Neural crest cell (in vitro differentiated cells): Measurements from ENCODE around the gene CCDC70. TPM values are rescaled to one million over a fixed set of nuclear protein-coding genes. Genes with fewer than 3 reads are reported as not detected.

Experiments
- DNase-seq: peaks from one replicate; pipeline ENCODE4 v3.0.0; 2021; ENCODE audit warnings: low read depth, mixed read lengths, low spot score
- H3K27ac Mint-ChIP-seq: one replicate; pipeline ENCODE4 v1.8.0; 2021; ENCODE audit warnings: mild to moderate bottlenecking, mixed read lengths; ENCODE audit not compliant: unreplicated experiment
- H3K27me3 Mint-ChIP-seq: 2 replicates; pipeline ENCODE4 v1.8.0; 2021; ENCODE audit warnings: low read depth, mild to moderate bottlenecking, mixed read lengths
- H3K36me3 Mint-ChIP-seq: 2 replicates; pipeline ENCODE4 v1.8.0; 2021; ENCODE audit warnings: low read depth, mild to moderate bottlenecking, mixed read lengths
- H3K4me1 Mint-ChIP-seq: 2 replicates; pipeline ENCODE4 v1.8.0; 2021; ENCODE audit warnings: mixed read lengths
- H3K4me3 Mint-ChIP-seq: one replicate; pipeline ENCODE4 v1.8.0; 2021; ENCODE audit warnings: mild to moderate bottlenecking, mixed read lengths
- H3K9me3 Mint-ChIP-seq: 2 replicates; pipeline ENCODE4 v1.8.0; 2021; ENCODE audit warnings: mixed read lengths
- CTCF ChIP-seq: fragments of 200-600 bp; sonication (generic); conservative IDR thresholded peaks from 2 replicates; pipeline ENCODE4 v1.5.0; 2021; ENCODE audit warnings: antibody characterized with exemption, mild to moderate bottlenecking
- total RNA-seq: library from RNA; stranded (reverse); gene quantifications from 2 replicates; pipeline ENCODE4 v1.2.1, GENCODE V29; 2021

Gene CCDC70
- total RNA-seq, 1 donor from 2014 or later = not detected

GRCh38 chr13:51885651-51886050 is 23.9 kb downstream of the CCDC70 start:
- DNase-seq = no peak
- peaks cover 15% of the 10 kb centered on the region for H3K27me3 Mint-ChIP-seq
- no peaks in the 10 kb centered on the region for H3K4me1 Mint-ChIP-seq
- H3K9me3 Mint-ChIP-seq = no peaks in the 10 kb centered on the region
- H3K4me3 Mint-ChIP-seq = no peak overlapping the region
- TF ChIP-seq CTCF = no peak
- no peak overlapping the region for H3K27ac Mint-ChIP-seq
- no peaks in the 10 kb centered on the region for H3K36me3 Mint-ChIP-seq

GRCh38 chr13:51887468-51887867 is 25.7 kb downstream of the CCDC70 start:
- no peak for TF ChIP-seq CTCF
- H3K36me3 Mint-ChIP-seq = no peaks in the 10 kb centered on the region

GRCh38 chr13:51892657-51893056 is 30.9 kb downstream of the CCDC70 start:
- H3K36me3 Mint-ChIP-seq = no peaks in the 10 kb centered on the region
- H3K27me3 Mint-ChIP-seq = peaks cover 2% of the 10 kb centered on the region
- TF ChIP-seq CTCF = no peak
- H3K4me1 Mint-ChIP-seq = peaks cover 16% of the 10 kb centered on the region
- H3K27ac Mint-ChIP-seq = no peak overlapping the region
- no peak for DNase-seq
- H3K4me3 Mint-ChIP-seq = no peak overlapping the region
- no peaks in the 10 kb centered on the region for H3K9me3 Mint-ChIP-seq

More at GRCh38 chr13:51887468-51887867, 25.7 kb downstream of the CCDC70 start:
- Mint-ChIP-seq H3K4me1 (no peaks in the 10 kb centered on the region), H3K4me3 (no peak overlapping the region), H3K27ac (no peak overlapping the region), H3K9me3 (no peaks in the 10 kb centered on the region), H3K27me3 (peaks cover 14% of the 10 kb centered on the region)
- no peak for DNase-seq

GRCh38 chr13:51894239-51894638 is 32.5 kb downstream of the CCDC70 start:
- H3K27ac Mint-ChIP-seq = no peak overlapping the region
- peaks cover 16% of the 10 kb centered on the region for H3K4me1 Mint-ChIP-seq
- no peak overlapping the region for H3K4me3 Mint-ChIP-seq
- no peak for DNase-seq
- H3K9me3 Mint-ChIP-seq = no peaks in the 10 kb centered on the region
- peaks cover 2% of the 10 kb centered on the region for H3K27me3 Mint-ChIP-seq
- no peaks in the 10 kb centered on the region for H3K36me3 Mint-ChIP-seq
- TF ChIP-seq CTCF = no peak

GRCh38 chr13:51895906-51896888 is 34.4 kb downstream of the CCDC70 start:
- Mint-ChIP-seq H3K9me3 (no peaks in the 10 kb centered on the region), H3K4me1 (peaks cover 16% of the 10 kb centered on the region), H3K27me3 (no peaks in the 10 kb centered on the region), H3K36me3 (no peaks in the 10 kb centered on the region), H3K27ac (peak overlapping the region; percentile 36), H3K4me3 (no peak overlapping the region)
- TF ChIP-seq CTCF = peak; percentile 78
- DNase-seq = peak; percentile 50
